HUES48 (cell line): ENCODE measurements around the gene AGPAT2.

Experiments
- H3K27ac ChIP-seq: one replicate; pipeline ENCODE4 v1.7.0; 2013; ENCODE audit warnings: low read depth, low read length, inconsistent platforms
- H3K27me3 ChIP-seq: 2 replicates; pipeline ENCODE4 v1.6.1; 2013; ENCODE audit warnings: mild to moderate bottlenecking, low read length; ENCODE audit not compliant: control insufficient read depth, insufficient read depth
- H3K36me3 ChIP-seq: 2 replicates; pipeline ENCODE4 v1.6.1; 2013; ENCODE audit warnings: low read length; ENCODE audit not compliant: control insufficient read depth, insufficient read depth
- H3K4me1 ChIP-seq: 2 replicates; pipeline ENCODE4 v1.6.1; 2013; ENCODE audit warnings: mild to moderate bottlenecking, low read length; ENCODE audit not compliant: control insufficient read depth, insufficient read depth
- H3K4me3 ChIP-seq: 2 replicates; pipeline ENCODE4 v1.5.1; 2013; ENCODE audit warnings: mild to moderate bottlenecking, low read depth, low read length
- H3K9ac ChIP-seq: 2 replicates; pipeline ENCODE4 v1.6.1; 2013; ENCODE audit warnings: mild to moderate bottlenecking, low read depth, low read length, moderate library complexity
- H3K9me3 ChIP-seq: 2 replicates; pipeline ENCODE4 v1.6.1; 2013; ENCODE audit warnings: low read length; ENCODE audit not compliant: control insufficient read depth, insufficient read depth

AGPAT2 gene

GRCh38 chr9:136671646-136672430 lies 15.4 kb downstream of the AGPAT2 start:
- Histone ChIP-seq H3K9ac (no peak overlapping the region), H3K4me3 (no peak overlapping the region), H3K27me3 (no peaks in the 10 kb centered on the region), H3K9me3 (no peaks in the 10 kb centered on the region), H3K27ac (no peak overlapping the region), H3K4me1 (no peaks in the 10 kb centered on the region), H3K36me3 (0 out of 2 replicates have a peak, but pooled peaks cover 3% of the 10 kb centered on the region)

- no peak overlapping the region for H3K4me3 ChIP-seq
- 0 out of 2 replicates have a peak, but pooled peaks cover 3% of the 10 kb centered on the region for H3K36me3 ChIP-seq
- H3K9ac ChIP-seq = no peak overlapping the region
- H3K27ac ChIP-seq = no peak overlapping the region
- no peaks in the 10 kb centered on the region for H3K27me3 ChIP-seq
- no peaks in the 10 kb centered on the region for H3K9me3 ChIP-seq
- H3K4me1 ChIP-seq = no peaks in the 10 kb centered on the region
Measured at GRCh38 chr9:136671254-136671614, 16.0 kb downstream of the AGPAT2 start.

- Histone ChIP-seq H3K9ac (no peak overlapping the region), H3K27me3 (no peaks in the 10 kb centered on the region), H3K9me3 (no peaks in the 10 kb centered on the region), H3K27ac (no peak overlapping the region), H3K36me3 (0 out of 2 replicates have a peak, but pooled peaks cover 3% of the 10 kb centered on the region), H3K4me3 (no peak overlapping the region), H3K4me1 (no peaks in the 10 kb centered on the region)
Measured at GRCh38 chr9:136670576-136671253, 16.5 kb downstream of the AGPAT2 start.

- H3K9ac ChIP-seq = no peak overlapping the region
- H3K4me1 ChIP-seq = peaks cover 4% of the 10 kb centered on the region; the same call in 1 of the 2 replicates
- no peak overlapping the region for H3K27ac ChIP-seq
- no peaks in the 10 kb centered on the region for H3K9me3 ChIP-seq
- H3K27me3 ChIP-seq = no peaks in the 10 kb centered on the region
- 0 out of 2 replicates have a peak, but pooled peaks cover 3% of the 10 kb centered on the region for H3K36me3 ChIP-seq
- H3K4me3 ChIP-seq = no peak overlapping the region
Measured at GRCh38 chr9:136669791-136670464, 17.3 kb downstream of the AGPAT2 start.

- Histone ChIP-seq H3K36me3 (0 out of 2 replicates have a peak, but pooled peaks cover 3% of the 10 kb centered on the region), H3K27me3 (no peaks in the 10 kb centered on the region), H3K9ac (no peak overlapping the region), H3K4me1 (peaks cover 4% of the 10 kb centered on the region; the same call in 1 of the 2 replicates), H3K9me3 (no peaks in the 10 kb centered on the region), H3K4me3 (no peak overlapping the region), H3K27ac (no peak overlapping the region)
Measured at GRCh38 chr9:136668983-136669790, 18.1 kb downstream of the AGPAT2 start.

GRCh38 chr9:136667940-136668760 lies 19.1 kb downstream of the AGPAT2 start:
- Histone ChIP-seq H3K4me3 (no peak overlapping the region), H3K4me1 (peaks cover 4% of the 10 kb centered on the region; the same call in 1 of the 2 replicates), H3K27ac (no peak overlapping the region), H3K9ac (no peak overlapping the region), H3K36me3 (no peaks in the 10 kb centered on the region), H3K9me3 (no peaks in the 10 kb centered on the region), H3K27me3 (no peaks in the 10 kb centered on the region)

GRCh38 chr9:136667214-136667939 lies 19.9 kb downstream of the AGPAT2 start:
- Histone ChIP-seq H3K4me3 (no peak overlapping the region), H3K36me3 (no peaks in the 10 kb centered on the region), H3K27ac (no peak overlapping the region), H3K9me3 (no peaks in the 10 kb centered on the region), H3K4me1 (peaks cover 4% of the 10 kb centered on the region; the same call in 1 of the 2 replicates), H3K9ac (no peak overlapping the region), H3K27me3 (no peaks in the 10 kb centered on the region)

GRCh38 chr9:136666372-136667213 lies 20.7 kb downstream of the AGPAT2 start:
- H3K4me3 ChIP-seq = peak overlapping the region; percentile 60
- no peaks in the 10 kb centered on the region for H3K27me3 ChIP-seq
- H3K9ac ChIP-seq = no peak overlapping the region

More at GRCh38 chr9:136666372-136667213, 20.7 kb downstream of the AGPAT2 start:
- H3K9me3 ChIP-seq = no peaks in the 10 kb centered on the region
- no peak overlapping the region for H3K27ac ChIP-seq
- peaks cover 4% of the 10 kb centered on the region; the same call in 1 of the 2 replicates for H3K4me1 ChIP-seq
- H3K36me3 ChIP-seq = no peaks in the 10 kb centered on the region
